B cell (primary cell): ENCODE data around the gene NINJ2. TPM values are rescaled to one million over a fixed set of nuclear protein-coding genes. Genes with fewer than 3 reads are reported as not detected.

Experiments
- ATAC-seq: fragments of 200-7000 bp; cut with Tn5 transposase; one replicate; pipeline ENCODE4 v1.10.0; 2021; ENCODE audit warnings: low read depth, mild to moderate bottlenecking, moderate number of reproducible peaks, moderate library complexity
- CTCF ChIA-PET: fragments of 350-600 bp; sonication (Branson Sonifier 250); formaldehyde crosslinking; loops from one replicate; lab custom pipeline; 2021; ENCODE audit warnings: antibody characterized with exemption, inconsistent platforms; lab: Charles Lee
- POLR2A ChIA-PET: fragments of 350-600 bp; sonication (Branson Sonifier 250); formaldehyde crosslinking; loops from one replicate; lab custom pipeline; 2021; ENCODE audit warnings: antibody characterized with exemption; lab: Charles Lee
- DNase-seq: peaks from one replicate; pipeline ENCODE4 v3.0.0; 2013
- H2AFZ ChIP-seq: 2 replicates; pipeline ENCODE4 v1.6.1; 2012; ENCODE audit warnings: mild to moderate bottlenecking, low read depth, low read length; ENCODE audit not compliant: insufficient read depth, poor library complexity, severe bottlenecking
- H3K27ac ChIP-seq, 2 donors: 1 replicate in 1 of 2; 2 replicates in 1 of 2; pipeline ENCODE4 v1.5.1; 2012 to 2013; ENCODE audit warnings: low read length in 2 of 2, mild to moderate bottlenecking in 2 of 2, moderate library complexity in 1 of 2
- H3K27me3 ChIP-seq, 4 experiments: fragments of 200-600 bp in 1 of 4; sonication (generic) in 1 of 4; replicated peaks in 1 of 4; 1 replicate in 2 of 4; 2 replicates in 2 of 4; pipeline versions ENCODE4 v1.6.1 to v1.7.0; 2013 to 2016; ENCODE audit warnings: low read length in 3 of 4, mild to moderate bottlenecking in 2 of 4, mixed read lengths in 1 of 4, moderate library complexity in 1 of 4; ENCODE audit not compliant: insufficient read depth in 4 of 4, control insufficient read depth in 3 of 4; ENCODE audit errors: control extremely low read depth in 1 of 4
- H3K36me3 ChIP-seq, 2 experiments: replicated peaks in 1 of 2; 1 replicate in 1 of 2; 2 replicates in 1 of 2; pipeline versions ENCODE4 v1.6.1 to v1.7.1; 2013; ENCODE audit warnings: low read length in 1 of 2; ENCODE audit not compliant: insufficient read depth in 2 of 2, control insufficient read depth in 1 of 2; ENCODE audit errors: control extremely low read depth in 1 of 2, extremely low read depth in 1 of 2
- H3K4me1 ChIP-seq, 2 donors: fragments of 200-600 bp in 1 of 2; sonication (generic) in 1 of 2; 1 replicate in 1 of 2; 2 replicates in 1 of 2; pipeline versions ENCODE4 v1.5.1 to v1.6.1; 2013 to 2017; ENCODE audit warnings: low read length in 2 of 2; ENCODE audit not compliant: control insufficient read depth in 2 of 2, insufficient read depth in 2 of 2
- H3K4me2 ChIP-seq: replicated peaks from 2 replicates; pipeline ENCODE3; 2012; ENCODE audit warnings: mild to moderate bottlenecking, low read depth, low read length; ENCODE audit not compliant: poor library complexity, severe bottlenecking
- H3K4me3 ChIP-seq, 5 experiments: fragments of 200-600 bp in 1 of 5; sonication (generic) in 1 of 5; 1 replicate in 3 of 5; 2 replicates in 2 of 5; pipeline versions ENCODE4 v1.5.1 to v1.7.0; 2011 to 2016; ENCODE audit warnings: low read length in 4 of 5, mild to moderate bottlenecking in 4 of 5, low read depth in 2 of 5, control low read depth in 1 of 5, moderate library complexity in 1 of 5; ENCODE audit not compliant: insufficient read depth in 1 of 5; ENCODE audit errors: control extremely low read depth in 1 of 5, extremely low read depth in 1 of 5
- H3K79me2 ChIP-seq: fragments of 200-600 bp; sonication (generic); one replicate; pipeline ENCODE4 v1.6.0; 2016; ENCODE audit warnings: low read length; ENCODE audit not compliant: control insufficient read depth, insufficient read depth
- H3K9ac ChIP-seq: fragments of 200-600 bp; sonication (generic); 2 replicates; pipeline ENCODE4 v1.6.1; 2017; ENCODE audit warnings: mild to moderate bottlenecking, low read length, moderate library complexity
- H3K9me3 ChIP-seq, 3 donors: one replicate each; pipeline versions ENCODE4 v1.6.1 to v1.7.1; 2013; ENCODE audit warnings: low read length in 2 of 3; ENCODE audit not compliant: control insufficient read depth in 2 of 3, insufficient read depth in 1 of 3; ENCODE audit errors: control extremely low read depth in 1 of 3
- H4K20me1 ChIP-seq: 2 replicates; pipeline ENCODE4 v1.6.0; 2012; ENCODE audit warnings: mild to moderate bottlenecking, low read length; ENCODE audit not compliant: insufficient read depth, control insufficient read depth, poor library complexity, severe bottlenecking
- H3K27ac Mint-ChIP-seq: one replicate; pipeline ENCODE4 v1.8.0; 2021; ENCODE audit warnings: mixed read lengths
- H3K27me3 Mint-ChIP-seq: one replicate; pipeline ENCODE4 v1.8.0; 2021; ENCODE audit warnings: mixed read lengths
- H3K4me1 Mint-ChIP-seq: one replicate; pipeline ENCODE4 v1.8.0; 2021; ENCODE audit warnings: mixed read lengths
- H3K4me3 Mint-ChIP-seq: one replicate; pipeline ENCODE4 v1.8.0; 2021; ENCODE audit warnings: mixed read lengths
- H3K9me3 Mint-ChIP-seq: one replicate; pipeline ENCODE4 v1.8.0; 2022; ENCODE audit warnings: mixed read lengths; ENCODE audit not compliant: insufficient read depth
- CTCF ChIP-seq: fragments of 200-600 bp; IDR thresholded peaks from one replicate; pipeline ENCODE4 v1.8.0; 2022; ENCODE audit warnings: antibody characterized with exemption, mild to moderate bottlenecking
- EZH2 ChIP-seq: IDR thresholded peaks from 2 replicates; pipeline ENCODE4 v1.6.1; 2012; ENCODE audit warnings: borderline replicate concordance, low read depth, mild to moderate bottlenecking, moderate library complexity, low read length; ENCODE audit not compliant: insufficient read depth, poor library complexity, severe bottlenecking
- WGBS: methylation state at CpG from one replicate; pipeline ENCODE4 v1.1.5; 2013; ENCODE audit warnings: missing lambda C conversion rate; ENCODE audit not compliant: insufficient coverage; 5-methylcytosine and 5-hydroxymethylcytosine counted together
- intact Hi-C: fragments of 100-400 bp; cut with micrococcal nuclease; formaldehyde crosslinking; loops from one replicate; pipeline ENCODE4 v1.10.0; 2022
- polyA plus RNA-seq: library from polyadenylated mRNA; depleted of rRNA; stranded (reverse); fragments of >200 nt; gene quantifications from 2 replicates; pipeline ENCODE4 v1.2.3, GENCODE V29; 2012
- total RNA-seq, 2 donors: library from RNA; stranded (reverse); fragments of 120-200 nt in 1 of 2; gene quantifications; 1 replicate in 1 of 2; 2 replicates in 1 of 2; pipeline versions ENCODE4 v1.2.3 to v1.2.4, GENCODE V29; 2013 to 2022

The NINJ2 gene
- total and polyA plus RNA-seq, 2 donors (not counting 1 experiment from before 2014, with no cell fraction given) = 2.9 to 10.2 TPM

- intact Hi-C loops = no loop called here
- H3K27me3 ChIP-seq = no peaks in the 10 kb centered on the region
- H2AFZ ChIP-seq = no peak overlapping the region
- Mint-ChIP-seq H3K27me3 (no peaks in the 10 kb centered on the region), H3K4me1 (peaks cover 12% of the 10 kb centered on the region), H3K4me3 (no peak overlapping the region), H3K27ac (no peak overlapping the region), H3K9me3 (no peaks in the 10 kb centered on the region)
- WGBS = 90% methylated on average over 3 of the region's 3 CpGs
- ChIA-PET POLR2A (no interaction called here), CTCF (interaction anchor here (1.0 to 5.7 kb wide), 4 partner anchors 188 to 1011 kb away, joined by 3 to 71 read pairs (median 18); partner anchors contain the start of gene RAD52)
- no peaks in the 10 kb centered on the region for H3K36me3 ChIP-seq
- peaks cover 11 to 25% of the 10 kb centered on the region in 2 donors for H3K4me1 ChIP-seq
- H3K9ac ChIP-seq = no peak overlapping the region
- no peak overlapping the region for H3K27ac ChIP-seq
- H3K4me3 ChIP-seq = no peak overlapping the region
- ATAC-seq = no peak
- H3K9me3 ChIP-seq = peaks cover 0 to 3% (median 0%) of the 10 kb centered on the region in 3 donors
- no peaks in the 10 kb centered on the region for H3K79me2 ChIP-seq
- DNase-seq = no peak
- no peaks in the 10 kb centered on the region for H4K20me1 ChIP-seq
- no peak for TF ChIP-seq EZH2
- no peak for TF ChIP-seq CTCF
- H3K4me2 ChIP-seq = no peak overlapping the region
These were observed 90.7 kb downstream of the NINJ2 start for GRCh38 chr12:572532-572899.

- H3K4me1 ChIP-seq = peaks cover 11 to 25% of the 10 kb centered on the region in 2 donors
- peaks cover 0 to 3% (median 0%) of the 10 kb centered on the region in 3 donors for H3K9me3 ChIP-seq
- no peaks in the 10 kb centered on the region for H3K79me2 ChIP-seq
- Mint-ChIP-seq H3K4me3 (no peak overlapping the region), H3K27me3 (no peaks in the 10 kb centered on the region), H3K4me1 (peaks cover 12% of the 10 kb centered on the region), H3K9me3 (no peaks in the 10 kb centered on the region), H3K27ac (no peak overlapping the region)
- CTCF ChIA-PET = interaction anchor here (1.0 to 5.7 kb wide), 4 partner anchors 244 to 1012 kb away, joined by 3 to 71 read pairs (median 18); partner anchors contain the start of gene RAD52
- DNase-seq (no peak), ATAC-seq (no peak)
- H3K36me3 ChIP-seq = no peaks in the 10 kb centered on the region
- H3K27me3 ChIP-seq = no peaks in the 10 kb centered on the region
- H4K20me1 ChIP-seq = no peaks in the 10 kb centered on the region
- H3K27ac ChIP-seq = no peak overlapping the region
- POLR2A ChIA-PET = no interaction called here
- TF ChIP-seq EZH2 (no peak), CTCF (no peak)
- intact Hi-C loops = no loop called here
- H3K4me2 ChIP-seq = no peak overlapping the region
- no peak overlapping the region for H2AFZ ChIP-seq
- WGBS = 90% methylated on average over 19 of the region's 19 CpGs
- H3K9ac ChIP-seq = no peak overlapping the region
- no peak overlapping the region for H3K4me3 ChIP-seq
These were observed 91.3 kb downstream of the NINJ2 start for GRCh38 chr12:571795-572531.
